Gastroesophageal sphincter (tissue), 3 donors: ENCODE data around the gene SMAD6.

Source experiments
- POLR2AphosphoS5 ChIP-seq: sonication (generic); formaldehyde crosslinking; IDR thresholded peaks from one replicate; pipeline ENCODE4 v1.6.1; 2017; ENCODE audit warnings: antibody characterized with exemption
- TF ChIP-seq, protein P1 (sequence below), 4 experiments: fragments of 200-600 bp in 2 of 4; fragments of 450-650 bp in 2 of 4; sonication (generic) in 1 of 4; IDR thresholded peaks; one replicate each; pipeline ENCODE4 v1.5.1; 2017 to 2019; ENCODE audit warnings: antibody characterized with exemption in 4 of 4, mild to moderate bottlenecking in 2 of 4, moderate library complexity in 2 of 4

DNA sequence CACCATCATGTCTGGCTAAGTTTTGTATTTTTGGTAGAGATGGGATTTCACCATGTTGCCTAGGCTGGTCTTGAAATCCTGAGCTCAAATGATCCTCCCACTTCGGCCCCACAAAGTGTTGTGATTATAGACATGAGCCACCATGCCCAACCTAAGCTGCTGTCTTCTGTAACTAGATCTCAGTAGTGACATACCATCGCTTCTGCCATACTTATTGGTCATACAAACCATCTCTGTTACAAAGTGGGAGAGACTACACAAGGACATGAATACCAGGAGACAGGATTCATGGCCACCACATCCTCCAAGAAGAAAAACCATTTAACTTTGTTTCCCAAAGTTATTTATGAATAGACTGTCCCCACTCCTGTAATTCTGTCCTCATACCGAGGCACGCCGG lies 81.3 kb downstream of the SMAD6 start:
- TF ChIP-seq, protein P1, sequence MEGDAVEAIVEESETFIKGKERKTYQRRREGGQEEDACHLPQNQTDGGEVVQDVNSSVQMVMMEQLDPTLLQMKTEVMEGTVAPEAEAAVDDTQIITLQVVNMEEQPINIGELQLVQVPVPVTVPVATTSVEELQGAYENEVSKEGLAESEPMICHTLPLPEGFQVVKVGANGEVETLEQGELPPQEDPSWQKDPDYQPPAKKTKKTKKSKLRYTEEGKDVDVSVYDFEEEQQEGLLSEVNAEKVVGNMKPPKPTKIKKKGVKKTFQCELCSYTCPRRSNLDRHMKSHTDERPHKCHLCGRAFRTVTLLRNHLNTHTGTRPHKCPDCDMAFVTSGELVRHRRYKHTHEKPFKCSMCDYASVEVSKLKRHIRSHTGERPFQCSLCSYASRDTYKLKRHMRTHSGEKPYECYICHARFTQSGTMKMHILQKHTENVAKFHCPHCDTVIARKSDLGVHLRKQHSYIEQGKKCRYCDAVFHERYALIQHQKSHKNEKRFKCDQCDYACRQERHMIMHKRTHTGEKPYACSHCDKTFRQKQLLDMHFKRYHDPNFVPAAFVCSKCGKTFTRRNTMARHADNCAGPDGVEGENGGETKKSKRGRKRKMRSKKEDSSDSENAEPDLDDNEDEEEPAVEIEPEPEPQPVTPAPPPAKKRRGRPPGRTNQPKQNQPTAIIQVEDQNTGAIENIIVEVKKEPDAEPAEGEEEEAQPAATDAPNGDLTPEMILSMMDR (IDR thresholded peaks at IDR 0.05), result no peak
- no peak for TF ChIP-seq POLR2AphosphoS5
